Activated CD4-positive, alpha-beta T cell treated with anti-CD3 and anti-CD28 coated beads, Interleukin-2, amount 50 U/mL, for 4 hours (primary cell): Measurements from ENCODE around the gene TMEM117.
"Not testable (repeated sequence)": the region's sequence is repeated elsewhere in the genome, so short reads cannot be mapped to it uniquely, and the experiment has no call there.

Experiments used
- DNase-seq, 2 experiments: peaks; one replicate each; pipeline ENCODE4 v3.0.0-alpha.2; 2020

The TMEM117 gene

DNA sequence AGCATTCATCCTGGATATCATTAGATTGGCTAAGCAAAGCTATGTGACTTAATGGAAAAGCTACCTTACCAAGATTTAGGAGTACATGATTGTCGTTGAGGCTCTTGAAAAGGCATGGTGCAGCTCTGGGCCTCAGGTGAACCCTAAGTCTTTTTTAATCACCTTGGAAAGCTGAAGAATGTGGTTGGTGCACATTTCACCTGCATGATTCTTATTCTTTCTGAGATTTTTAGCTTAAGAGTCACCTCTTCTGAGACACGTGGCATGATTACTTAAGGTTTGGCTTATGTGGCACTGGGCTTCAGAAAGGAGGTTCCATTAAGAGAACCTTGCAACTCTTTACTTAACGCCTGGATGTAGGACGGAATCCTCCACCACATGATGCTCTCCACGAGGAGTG, 498.5 kb downstream of the TMEM117 start:
- no peak for DNase-seq

- no peak for DNase-seq
Measured at GRCh38 chr12:44335030-44335429, 499.1 kb downstream of the TMEM117 start.

- DNase-seq: no peak
Measured at GRCh38 chr12:44336577-44336976, 500.7 kb downstream of the TMEM117 start.

DNA sequence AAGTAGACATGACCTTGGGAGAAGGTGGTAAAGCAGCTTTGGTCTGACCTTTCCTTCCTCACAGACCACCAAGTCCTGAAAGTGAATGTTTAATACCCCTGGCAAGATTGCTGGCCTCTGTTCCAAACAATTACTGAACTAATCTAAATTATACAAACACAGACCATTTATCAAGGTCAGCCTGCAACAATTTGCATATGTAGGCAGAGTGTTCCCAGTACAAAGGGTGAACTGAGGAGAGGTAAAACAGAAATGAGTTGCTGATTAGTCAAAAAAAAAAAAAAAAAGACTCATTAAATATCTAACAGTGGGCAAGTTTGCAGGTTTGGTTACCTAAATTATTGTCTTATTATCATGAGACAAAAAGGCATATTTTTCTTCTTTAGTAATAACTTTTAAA, 506.5 kb downstream of the TMEM117 start:
- no peak for DNase-seq

GRCh38 chr12:44347145-44347544, 511.3 kb downstream of the TMEM117 start:
- no peak for DNase-seq

DNA sequence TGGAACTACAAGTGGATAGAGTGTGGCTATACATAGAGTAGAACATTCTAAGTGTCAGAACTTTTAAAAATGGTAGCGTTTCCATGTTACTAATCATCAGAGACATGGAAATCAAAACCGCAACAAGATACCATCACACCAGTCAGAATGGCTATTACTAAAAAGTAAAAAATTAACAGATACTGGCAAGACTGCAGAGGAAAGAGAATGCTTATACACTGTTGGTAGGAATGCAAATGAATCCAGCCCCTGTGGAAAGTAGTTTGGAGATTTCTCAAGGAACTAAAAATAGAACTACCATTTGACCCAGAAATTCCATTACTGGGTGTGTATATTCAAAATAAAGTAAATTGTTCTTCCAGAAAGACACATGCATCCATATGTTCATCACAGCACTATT, 521.6 kb downstream of the TMEM117 start:
- no peak for DNase-seq

DNA sequence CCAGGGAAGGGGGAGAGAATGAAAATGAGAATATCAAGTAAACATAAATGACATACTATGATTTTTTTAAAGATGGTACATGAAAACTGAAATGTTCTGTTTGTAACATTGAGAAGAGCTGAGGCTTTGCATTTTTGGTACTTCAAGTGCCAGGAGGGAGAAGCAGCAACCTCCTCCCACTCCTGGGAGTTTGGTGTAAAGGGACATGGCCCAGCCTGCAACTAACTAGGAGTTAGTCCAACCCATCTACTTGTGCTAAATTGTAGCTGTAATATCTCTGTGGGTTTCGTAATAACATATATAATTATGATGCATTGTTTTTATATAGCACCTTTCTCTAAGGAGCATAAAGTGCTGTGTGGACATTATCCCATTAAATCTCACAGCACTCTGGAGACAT, 522.8 kb downstream of the TMEM117 start:
- DNase-seq: no peak

GRCh38 chr12:44362947-44363346, 527.1 kb downstream of the TMEM117 start:
- no peak for DNase-seq

GRCh38 chr12:44367136-44367535, 531.3 kb downstream of the TMEM117 start:
- no peak for DNase-seq

DNA sequence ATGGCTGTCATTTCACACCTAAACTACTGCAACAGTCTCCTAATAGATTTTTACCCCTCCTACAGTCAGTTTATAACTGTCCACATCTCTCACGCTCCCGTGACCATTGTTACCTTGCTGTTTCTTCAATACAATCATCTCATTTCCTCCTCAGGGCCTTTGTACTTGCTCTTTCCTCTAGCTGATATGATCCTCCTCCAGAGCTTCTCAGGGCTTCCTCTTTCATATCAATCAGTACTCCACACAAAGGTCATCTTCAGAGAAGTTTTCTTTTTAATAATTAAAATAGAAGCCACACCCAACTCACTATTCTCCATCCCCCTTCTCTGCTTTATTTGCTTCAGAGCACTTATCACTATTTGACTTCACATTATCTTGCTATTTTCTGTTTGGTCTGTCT, 532.0 kb downstream of the TMEM117 start:
- no peak for DNase-seq

- DNase-seq: no peak
Measured at GRCh38 chr12:44369998-44370397, 534.1 kb downstream of the TMEM117 start.

DNA sequence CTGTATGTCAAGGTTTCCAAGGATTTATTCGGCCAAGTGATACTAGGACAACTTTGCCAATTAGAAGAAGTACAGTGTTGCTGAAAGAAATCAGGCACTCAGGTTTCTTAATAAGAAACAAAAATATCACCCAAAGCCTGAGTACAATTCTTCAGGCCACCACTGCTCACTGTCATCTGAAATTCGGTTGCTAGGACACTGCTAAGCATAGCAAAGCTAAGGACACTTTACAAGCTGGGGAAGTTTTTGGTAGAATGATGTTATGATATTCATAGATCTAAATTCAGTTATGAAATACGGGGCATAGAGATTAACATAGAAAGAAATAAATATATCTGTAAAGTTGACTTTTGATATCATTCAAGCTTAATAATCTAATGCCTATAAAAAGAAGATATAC, 535.1 kb downstream of the TMEM117 start:
- no peak for DNase-seq

GRCh38 chr12:44372259-44372658, 536.4 kb downstream of the TMEM117 start:
- no peak for DNase-seq

DNA sequence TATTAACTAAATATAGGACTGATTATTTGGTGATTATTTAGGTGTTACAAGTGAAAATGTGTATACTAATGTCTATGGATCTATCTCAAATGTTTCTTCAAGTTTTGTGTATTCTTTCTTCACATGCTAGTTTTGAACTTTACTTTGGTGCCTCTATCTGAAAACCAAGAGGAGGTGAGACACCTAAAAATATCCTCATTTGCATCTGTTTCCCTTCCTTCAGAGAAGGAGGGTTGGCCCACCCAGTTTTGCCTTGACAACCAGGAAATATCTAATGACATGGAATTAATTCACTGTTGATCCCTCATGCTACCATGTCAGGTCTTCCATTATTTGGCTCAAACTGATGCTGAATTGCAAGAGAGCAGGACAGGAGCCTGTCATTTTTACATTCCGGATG, 539.8 kb downstream of the TMEM117 start:
- DNase-seq: no peak

DNA sequence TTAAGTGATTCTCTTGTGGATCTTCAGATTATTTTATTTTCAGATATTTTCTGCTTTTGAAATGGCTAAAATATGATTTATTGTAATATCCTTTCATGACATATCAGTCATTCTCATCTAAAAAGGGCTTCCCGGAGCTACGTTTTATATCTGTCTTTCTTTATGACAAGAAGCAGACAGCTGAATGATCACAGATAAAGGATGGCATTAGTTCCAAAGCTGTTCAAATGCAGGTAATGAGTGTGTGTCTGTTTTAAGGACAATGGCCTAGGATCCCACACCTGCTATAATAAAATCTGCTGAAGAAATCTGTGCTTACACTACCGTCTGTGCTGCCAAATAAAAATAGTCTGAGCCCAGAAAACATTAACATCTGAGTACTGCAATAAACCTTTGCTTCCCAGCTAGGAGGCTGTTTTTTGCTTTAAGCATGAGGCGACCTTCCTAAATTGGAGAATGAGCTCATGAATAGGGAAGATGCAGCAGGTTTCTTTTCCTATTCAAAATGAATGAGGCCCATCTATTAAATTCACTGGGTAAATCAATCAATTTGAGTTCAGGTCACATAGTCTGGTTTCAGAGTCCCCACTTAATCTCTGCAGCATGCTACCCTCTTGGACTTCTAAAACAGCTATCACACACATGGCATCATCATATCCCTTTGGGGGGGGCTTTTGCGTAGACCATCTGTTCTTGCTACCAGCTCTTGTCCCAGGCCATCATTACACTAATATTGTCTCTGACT, 541.7 kb downstream of the TMEM117 start:
- no peak for DNase-seq

GRCh38 chr12:44379113-44379512, 543.2 kb downstream of the TMEM117 start:
- DNase-seq: not testable (repeated sequence)

DNA sequence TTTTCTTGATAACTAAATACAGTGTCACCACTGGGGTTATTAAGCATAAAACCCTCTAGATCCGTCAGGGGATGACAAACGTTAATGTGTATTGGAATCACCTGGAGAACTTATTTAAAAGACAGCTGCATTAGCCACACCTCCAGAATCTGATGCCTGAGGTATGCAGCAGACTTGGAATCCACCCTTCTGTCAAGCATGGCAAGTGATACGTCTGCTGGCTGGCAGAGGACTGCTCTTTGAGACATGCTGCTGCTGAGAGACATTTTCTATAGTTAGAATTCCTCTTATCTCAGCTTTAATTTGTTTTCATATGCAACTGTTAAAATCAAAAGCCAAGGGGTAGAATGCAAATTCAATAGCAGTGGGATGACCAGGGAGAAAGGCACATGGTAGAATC, 544.0 kb downstream of the TMEM117 start:
- DNase-seq: no peak

DNA sequence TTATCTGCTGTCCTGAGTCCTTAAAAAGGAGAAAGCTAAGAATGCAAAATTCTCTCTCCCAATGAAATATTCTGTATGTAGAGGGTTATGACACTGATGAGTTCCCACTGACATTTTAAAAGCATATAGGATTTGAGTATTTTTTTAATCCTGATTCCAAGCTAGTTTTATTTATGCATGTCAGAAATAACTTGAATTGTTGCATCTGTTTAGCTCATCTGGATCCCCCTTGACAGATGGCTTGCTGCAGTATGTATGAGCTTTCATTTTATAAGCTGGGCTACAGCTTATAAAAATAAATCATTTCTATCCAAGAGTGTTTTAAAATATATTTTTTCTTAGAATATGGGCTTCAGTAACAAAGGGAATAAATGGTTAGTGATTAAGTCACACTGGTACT, 545.0 kb downstream of the TMEM117 start:
- DNase-seq: no peak

GRCh38 chr12:44381341-44381740, 545.5 kb downstream of the TMEM117 start:
- DNase-seq: no peak

DNA sequence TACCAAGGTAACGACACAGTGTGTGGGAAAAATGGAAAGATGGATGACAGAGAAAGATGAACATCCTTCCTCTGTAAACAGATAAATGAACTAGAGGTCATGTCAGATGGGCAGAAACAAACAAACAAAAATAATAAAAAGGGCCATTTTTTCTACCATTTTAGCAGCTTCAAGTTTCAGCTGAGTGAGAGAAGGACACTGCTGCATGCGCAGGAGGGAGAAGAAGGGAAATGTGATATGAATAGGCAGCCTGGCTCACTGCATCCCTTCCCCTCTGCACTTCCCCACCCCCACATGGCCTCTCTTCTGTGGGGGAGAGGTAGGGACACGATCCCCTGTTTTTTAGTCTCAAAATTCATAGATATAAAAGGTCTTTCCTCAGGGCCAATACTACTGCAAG, 548.3 kb downstream of the TMEM117 start:
- DNase-seq: no peak

- DNase-seq: no peak
Measured at GRCh38 chr12:44385964-44386363, 550.1 kb downstream of the TMEM117 start.

GRCh38 chr12:44387581-44387980, 551.7 kb downstream of the TMEM117 start:
- DNase-seq: no peak

DNA sequence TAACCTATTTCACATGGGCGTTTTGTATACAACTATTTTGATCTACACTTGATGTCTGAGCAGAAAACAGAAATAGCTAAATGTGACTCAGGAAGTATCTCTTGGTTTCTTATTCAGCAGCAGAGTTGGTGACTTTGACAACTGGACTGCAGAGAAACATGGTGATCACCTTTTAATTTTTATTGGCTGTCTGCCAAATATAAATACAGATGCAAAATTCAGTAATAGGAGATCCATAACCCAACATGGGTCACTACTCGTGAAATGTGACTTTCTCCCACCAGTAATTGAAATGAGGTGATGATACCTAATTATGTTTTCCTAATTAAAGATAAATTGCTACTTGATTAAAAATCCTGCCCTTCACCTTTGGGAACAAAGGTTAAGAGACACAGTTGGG, 553.2 kb downstream of the TMEM117 start:
- no peak for DNase-seq

DNA sequence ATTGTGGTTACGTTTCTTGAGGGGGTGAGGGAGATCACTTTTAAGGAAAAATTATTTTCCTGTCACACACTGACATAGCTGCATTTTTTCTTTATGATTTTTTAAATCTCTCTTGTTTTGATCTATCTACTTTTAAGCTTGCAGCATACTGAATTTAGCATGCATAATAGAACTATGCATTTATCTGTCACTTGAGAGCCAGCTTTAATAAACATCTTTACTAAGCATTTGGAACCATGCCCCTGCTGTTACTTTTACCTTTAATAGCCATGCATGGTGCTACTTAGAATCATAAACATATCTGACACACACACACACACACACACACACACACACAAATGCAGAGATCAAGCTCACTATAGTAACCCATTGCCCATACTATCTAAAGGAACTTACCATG, 554.0 kb downstream of the TMEM117 start:
- DNase-seq: no peak

- no peak for DNase-seq
Measured at GRCh38 chr12:44397631-44398030, 561.8 kb downstream of the TMEM117 start.
